GM23338 (cell line): ENCODE results near the gene KCNN3. TPM values are rescaled to one million over a fixed set of nuclear protein-coding genes. Genes with fewer than 3 reads are reported as not detected.

Experiments
- ATAC-seq: fragments of 200-7000 bp; cut with Tn5 transposase; 3 replicates; pipeline ENCODE4 v1.9.1; 2020
- DNase-seq: peaks from one replicate; pipeline ENCODE4 v3.0.0-alpha.2; 2015; ENCODE audit warnings: low spot score
- H2AFZ ChIP-seq: fragments of 200-600 bp; sonication (generic); 2 replicates; pipeline ENCODE4 v1.8.0; 2016; ENCODE audit warnings: antibody characterized with exemption, mild to moderate bottlenecking, moderate library complexity
- H3F3A ChIP-seq: fragments of 200-600 bp; sonication (generic); replicated peaks from 2 replicates; pipeline ENCODE4 v1.8.0; 2017; ENCODE audit warnings: antibody characterized with exemption, mixed run types, low read depth
- H3K27ac ChIP-seq: fragments of 200-600 bp; sonication (generic); 2 replicates; pipeline ENCODE4 v1.6.1; 2016; ENCODE audit warnings: low read depth
- H3K27me3 ChIP-seq: fragments of 200-600 bp; sonication (generic); 2 replicates; pipeline ENCODE4 v1.8.0; 2016; ENCODE audit warnings: mild to moderate bottlenecking, mixed run types, moderate library complexity; ENCODE audit not compliant: insufficient read depth
- H3K36me3 ChIP-seq: fragments of 200-600 bp; sonication (generic); 2 replicates; pipeline ENCODE4 v1.8.0; 2016; ENCODE audit warnings: mild to moderate bottlenecking; ENCODE audit not compliant: insufficient read depth
- H3K4me1 ChIP-seq: fragments of 200-600 bp; sonication (generic); 2 replicates; pipeline ENCODE4 v1.8.0; 2016; ENCODE audit warnings: mild to moderate bottlenecking, moderate library complexity; ENCODE audit not compliant: insufficient read depth
- H3K4me2 ChIP-seq: fragments of 200-600 bp; sonication (generic); 2 replicates; pipeline ENCODE4 v1.7.1; 2017; ENCODE audit warnings: mixed run types
- H3K4me3 ChIP-seq: fragments of 200-600 bp; sonication (generic); 2 replicates; pipeline ENCODE4 v1.6.1; 2016; ENCODE audit warnings: mixed run types
- H3K79me2 ChIP-seq: fragments of 200-600 bp; sonication (generic); replicated peaks from 2 replicates; pipeline ENCODE4 v1.8.0; 2017; ENCODE audit warnings: mild to moderate bottlenecking; ENCODE audit not compliant: insufficient read depth
- H3K9me2 ChIP-seq: fragments of 200-600 bp; sonication (generic); 2 replicates; pipeline ENCODE4 v1.8.0; 2017; ENCODE audit not compliant: insufficient read depth
- H4K20me1 ChIP-seq: fragments of 200-600 bp; sonication (generic); replicated peaks from 2 replicates; pipeline ENCODE4 v1.8.0; 2017; ENCODE audit warnings: mild to moderate bottlenecking; ENCODE audit not compliant: insufficient read depth
- H3K27ac Mint-ChIP-seq: 2 replicates; pipeline ENCODE4 v1.8.0; 2020; ENCODE audit warnings: inconsistent platforms, mild to moderate bottlenecking, moderate library complexity, mixed read lengths
- H3K27me3 Mint-ChIP-seq: 3 replicates; pipeline ENCODE4 v1.8.0; 2022; ENCODE audit warnings: low read depth, mild to moderate bottlenecking, moderate library complexity, mixed read lengths, inconsistent platforms; ENCODE audit not compliant: insufficient read depth, poor library complexity
- H3K36me3 Mint-ChIP-seq: 3 replicates; pipeline ENCODE4 v1.8.0; 2021; ENCODE audit warnings: low read depth, mild to moderate bottlenecking, inconsistent platforms, moderate library complexity, mixed read lengths
- H3K4me1 Mint-ChIP-seq: 3 replicates; pipeline ENCODE4 v1.8.0; 2020; ENCODE audit warnings: mild to moderate bottlenecking, inconsistent platforms, mixed read lengths
- H3K4me3 Mint-ChIP-seq: 3 replicates; pipeline ENCODE4 v1.8.0; 2021; ENCODE audit warnings: moderate library complexity, mild to moderate bottlenecking, inconsistent platforms, mixed read lengths
- H3K9me3 Mint-ChIP-seq: 3 replicates; pipeline ENCODE4 v1.8.0; 2020; ENCODE audit warnings: moderate library complexity, mild to moderate bottlenecking, inconsistent platforms, mixed read lengths
- CREB1 ChIP-seq: fragments of 250-450 bp; sonication (Bioruptor Pico); IDR thresholded peaks from 2 replicates; pipeline ENCODE4 v1.5.0; 2020; ENCODE audit warnings: low read depth, mild to moderate bottlenecking, moderate library complexity
- CTCF ChIP-seq, 2 experiments: fragments of 200-600 bp in 1 of 2; sonication (generic) in 1 of 2; conservative IDR thresholded peaks; 2 replicates each; pipeline versions ENCODE4 v1.5.1 to v1.6.1; 2016 to 2017; ENCODE audit warnings: antibody characterized with exemption in 2 of 2, low read depth in 2 of 2, mild to moderate bottlenecking in 2 of 2, moderate library complexity in 1 of 2
- ETS1 ChIP-seq: IDR thresholded peaks from 2 replicates; pipeline ENCODE4 v1.6.1; 2016; ENCODE audit warnings: antibody characterized with exemption
- EZH2 ChIP-seq: fragments of 200-600 bp; sonication (generic); IDR thresholded peaks from one replicate; pipeline ENCODE4 v1.8.0; 2017; ENCODE audit warnings: antibody characterized with exemption, mild to moderate bottlenecking, low read depth; ENCODE audit not compliant: unreplicated experiment
- EZH2phosphoT487 ChIP-seq: fragments of 200-600 bp; sonication (generic); IDR thresholded peaks from one replicate; pipeline ENCODE4 v1.8.1; 2018; ENCODE audit warnings: antibody characterized with exemption; ENCODE audit not compliant: unreplicated experiment
- JUNB ChIP-seq: IDR thresholded peaks from one replicate; pipeline ENCODE4 v1.6.1; 2016; ENCODE audit warnings: antibody characterized with exemption; ENCODE audit not compliant: unreplicated experiment
- NANOG ChIP-seq: IDR thresholded peaks from 2 replicates; pipeline ENCODE4 v1.6.1; 2016; ENCODE audit warnings: antibody characterized with exemption, borderline replicate concordance
- POLR2AphosphoS5 ChIP-seq: IDR thresholded peaks from 2 replicates; pipeline ENCODE4 v1.6.1; 2016; ENCODE audit warnings: antibody characterized with exemption, low read depth
- REST ChIP-seq: IDR thresholded peaks from one replicate; pipeline ENCODE4 v1.6.1; 2018; ENCODE audit warnings: antibody characterized with exemption; ENCODE audit not compliant: unreplicated experiment
- STAT1 ChIP-seq: IDR thresholded peaks from one replicate; pipeline ENCODE4 v1.6.1; 2016; ENCODE audit warnings: antibody characterized with exemption; ENCODE audit not compliant: unreplicated experiment
- ZNF114 ChIP-seq: fragments of 250-450 bp; sonication (Bioruptor Pico); IDR thresholded peaks from 2 replicates; pipeline ENCODE4 v1.5.0; 2020; ENCODE audit warnings: mild to moderate bottlenecking, moderate library complexity
- ZNF331 ChIP-seq: fragments of 250-450 bp; sonication (Bioruptor Pico); IDR thresholded peaks from 2 replicates; pipeline ENCODE4 v1.5.0; 2020; ENCODE audit warnings: low read depth, mild to moderate bottlenecking, moderate library complexity
- polyA plus RNA-seq: library from polyadenylated mRNA; unstranded; fragments of >200 nt; fragmentation: Nextera tagmentation; extraction: Ambion mirVana; gene quantifications from 2 replicates; pipeline ENCODE4 v1.2.1, GENCODE V29; 2016
- total RNA-seq: library from RNA; depleted of rRNA; stranded (reverse); fragments of >200 nt; shearing (Covaris generic); gene quantifications from 2 replicates; pipeline ENCODE4 v1.2.3, GENCODE V29; 2014

The KCNN3 gene
- total and polyA plus RNA-seq, 2 experiments from 2014 or later: 1.9 to 3.0 TPM

- TF ChIP-seq ZNF114 (CRISPR knock-in tag) (no peak), CTCF (conservative IDR thresholded peaks at IDR 0.05; ENCODE audit: low read depth in 2 of 2) (no peak), ETS1 (no peak), JUNB (no peak), EZH2 (no peak), ZNF331 (CRISPR knock-in tag) (no peak), NANOG (no peak)
Measured at GRCh38 chr1:154717528-154717924, 152.6 kb downstream of the KCNN3 start (continued).

- Histone ChIP-seq H3K36me3 (no peaks in the 10 kb centered on the region), H4K20me1 (no peaks in the 10 kb centered on the region), H3K27ac (no peak overlapping the region), H2AFZ (no peak overlapping the region), H3K4me3 (no peak overlapping the region), H3K9me2 (no peaks in the 10 kb centered on the region), H3K4me1 (peaks cover 4% of the 10 kb centered on the region; the same call in 1 of the 2 replicates), H3K79me2 (no peaks in the 10 kb centered on the region), H3K4me2 (no peak overlapping the region), H3K27me3 (no peaks in the 10 kb centered on the region), H3F3A (no peaks in the 10 kb centered on the region)
- no peak overlapping the region for H3K27ac Mint-ChIP-seq
- DNase-seq: no peak
- H3K27me3 Mint-ChIP-seq: no peaks in the 10 kb centered on the region
- no peaks in the 10 kb centered on the region for H3K36me3 Mint-ChIP-seq
- no peaks in the 10 kb centered on the region for H3K9me3 Mint-ChIP-seq
- no peak for ATAC-seq
- no peak overlapping the region for H3K4me3 Mint-ChIP-seq
- H3K4me1 Mint-ChIP-seq: no peaks in the 10 kb centered on the region; the same call in none of the 3 replicates
- TF ChIP-seq EZH2phosphoT487 (no peak), EZH2 (no peak), CTCF (conservative IDR thresholded peaks at IDR 0.05; ENCODE audit: low read depth in 2 of 2) (no peak), ETS1 (no peak), ZNF114 (CRISPR knock-in tag) (no peak), NANOG (no peak), CREB1 (CRISPR knock-in tag) (no peak), ZNF331 (CRISPR knock-in tag) (no peak), STAT1 (no peak), REST (no peak), JUNB (no peak), POLR2AphosphoS5 (no peak)
Measured at GRCh38 chr1:154716614-154717527, 153.2 kb downstream of the KCNN3 start.
